Kidney epithelial cell (primary cell): ENCODE data around the gene HOXB1. TPM values are rescaled to one million over a fixed set of nuclear protein-coding genes. Genes with fewer than 3 reads are reported as not detected.
"Not testable (repeated sequence)": the region's sequence is repeated elsewhere in the genome, so short reads cannot be mapped to it uniquely, and the experiment has no call there.

ENCODE experiments used
- DNase-seq: peaks from one replicate; pipeline ENCODE4 v3.0.0-alpha.2; 2010; ENCODE audit warnings: low read depth
- H3K27me3 ChIP-seq: 2 replicates; pipeline ENCODE4 v1.6.0; 2011; ENCODE audit warnings: low read length; ENCODE audit not compliant: control insufficient read depth, insufficient read depth
- H3K36me3 ChIP-seq: 2 replicates; pipeline ENCODE4 v1.5.1; 2011; ENCODE audit warnings: low read length; ENCODE audit not compliant: control insufficient read depth, insufficient read depth
- H3K4me3 ChIP-seq: 2 replicates; pipeline ENCODE4 v1.5.1; 2011; ENCODE audit warnings: low read depth, mild to moderate bottlenecking, control low read depth, low read length
- total RNA-seq: library from RNA; depleted of rRNA; stranded (reverse); fragments of >200 nt; gene quantifications from 2 replicates; pipeline ENCODE4 v1.2.3, GENCODE V29; 2015
- TF ChIP-seq, protein P1 (sequence below): IDR thresholded peaks from 2 replicates; pipeline ENCODE4 v1.5.1; 2011; ENCODE audit warnings: mild to moderate bottlenecking, moderate library complexity, low read length, control low read depth, inconsistent platforms; ENCODE audit not compliant: insufficient read depth, poor library complexity, severe bottlenecking

Gene HOXB1
- total RNA-seq, 1 donor from 2014 or later, result not detected

DNA sequence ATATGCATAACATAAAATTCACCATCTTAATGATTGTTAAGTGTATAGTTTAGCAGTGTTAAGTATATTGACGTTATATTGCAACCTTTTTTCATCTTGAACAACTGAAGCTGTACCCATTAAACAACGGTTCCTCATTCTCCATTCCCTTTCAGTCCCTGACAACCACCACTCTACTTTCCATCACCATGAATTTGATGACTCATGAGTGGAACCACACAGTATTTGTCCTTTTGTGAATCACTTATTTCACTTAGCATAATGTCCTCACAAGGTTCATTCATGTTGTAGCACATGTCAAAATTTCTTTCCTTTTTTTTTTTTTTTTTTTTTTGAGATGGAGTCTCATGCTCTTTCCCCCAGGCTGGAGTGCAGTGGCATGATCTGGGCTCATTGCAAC, 46.0 kb downstream of the HOXB1 start:
- peak; percentile 79 for DNase-seq

GRCh38 chr17:48484256-48484655, 46.6 kb downstream of the HOXB1 start:
- no peak for DNase-seq

More for the DNA sequence above, 46.0 kb downstream of the HOXB1 start:
- TF ChIP-seq, protein P1, sequence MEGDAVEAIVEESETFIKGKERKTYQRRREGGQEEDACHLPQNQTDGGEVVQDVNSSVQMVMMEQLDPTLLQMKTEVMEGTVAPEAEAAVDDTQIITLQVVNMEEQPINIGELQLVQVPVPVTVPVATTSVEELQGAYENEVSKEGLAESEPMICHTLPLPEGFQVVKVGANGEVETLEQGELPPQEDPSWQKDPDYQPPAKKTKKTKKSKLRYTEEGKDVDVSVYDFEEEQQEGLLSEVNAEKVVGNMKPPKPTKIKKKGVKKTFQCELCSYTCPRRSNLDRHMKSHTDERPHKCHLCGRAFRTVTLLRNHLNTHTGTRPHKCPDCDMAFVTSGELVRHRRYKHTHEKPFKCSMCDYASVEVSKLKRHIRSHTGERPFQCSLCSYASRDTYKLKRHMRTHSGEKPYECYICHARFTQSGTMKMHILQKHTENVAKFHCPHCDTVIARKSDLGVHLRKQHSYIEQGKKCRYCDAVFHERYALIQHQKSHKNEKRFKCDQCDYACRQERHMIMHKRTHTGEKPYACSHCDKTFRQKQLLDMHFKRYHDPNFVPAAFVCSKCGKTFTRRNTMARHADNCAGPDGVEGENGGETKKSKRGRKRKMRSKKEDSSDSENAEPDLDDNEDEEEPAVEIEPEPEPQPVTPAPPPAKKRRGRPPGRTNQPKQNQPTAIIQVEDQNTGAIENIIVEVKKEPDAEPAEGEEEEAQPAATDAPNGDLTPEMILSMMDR, result no peak
- H3K27me3 ChIP-seq, result no peaks in the 10 kb centered on the region
- H3K4me3 ChIP-seq, result no peak overlapping the region
- no peaks in the 10 kb centered on the region for H3K36me3 ChIP-seq

DNA sequence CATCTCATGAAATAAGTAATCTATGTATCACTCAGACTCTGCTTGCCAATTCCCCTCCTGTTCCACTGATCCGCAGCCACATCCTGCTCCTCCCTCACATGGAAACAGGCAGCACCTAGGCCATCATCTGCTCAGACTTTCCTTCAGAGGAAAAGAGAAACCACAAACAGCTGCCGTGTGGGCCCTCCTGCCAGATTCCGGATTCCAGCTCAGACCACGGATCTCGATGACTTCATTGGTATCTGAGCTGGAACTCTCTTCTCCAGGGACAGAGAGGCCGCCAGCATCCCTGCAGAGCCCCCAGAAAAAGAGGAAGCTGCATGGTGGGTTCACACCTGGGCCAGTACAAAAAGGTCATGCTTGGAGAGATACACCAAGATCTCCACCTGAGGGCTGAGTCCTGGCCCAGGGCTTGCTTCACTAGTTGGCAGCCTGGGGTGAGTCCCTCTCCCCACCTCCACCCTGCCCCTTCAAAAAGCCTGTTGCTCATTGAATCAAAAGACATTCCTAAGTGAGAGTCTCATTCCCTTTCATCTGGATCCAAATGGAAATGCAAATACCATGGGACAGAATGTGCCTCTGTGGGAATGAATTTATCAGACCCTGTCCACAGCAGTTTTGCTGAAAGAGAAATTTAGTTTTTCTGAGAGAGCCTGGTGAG, 47.2 kb downstream of the HOXB1 start:
- no peaks in the 10 kb centered on the region for H3K27me3 ChIP-seq
- H3K4me3 ChIP-seq, result no peak overlapping the region
- TF ChIP-seq, protein P1, result no peak
- H3K36me3 ChIP-seq, result no peaks in the 10 kb centered on the region
- DNase-seq, result peak; percentile 99

More at GRCh38 chr17:48484256-48484655, 46.6 kb downstream of the HOXB1 start:
- H3K4me3 ChIP-seq, result no peak overlapping the region
- H3K27me3 ChIP-seq, result no peaks in the 10 kb centered on the region
- H3K36me3 ChIP-seq, result no peaks in the 10 kb centered on the region
- TF ChIP-seq, protein P1, result no peak

GRCh38 chr17:48483004-48483403, 47.8 kb downstream of the HOXB1 start:
- Histone ChIP-seq H3K27me3 (no peaks in the 10 kb centered on the region), H3K4me3 (no peak overlapping the region), H3K36me3 (no peaks in the 10 kb centered on the region)
- TF ChIP-seq, protein P1, result no peak
- no peak for DNase-seq

DNA sequence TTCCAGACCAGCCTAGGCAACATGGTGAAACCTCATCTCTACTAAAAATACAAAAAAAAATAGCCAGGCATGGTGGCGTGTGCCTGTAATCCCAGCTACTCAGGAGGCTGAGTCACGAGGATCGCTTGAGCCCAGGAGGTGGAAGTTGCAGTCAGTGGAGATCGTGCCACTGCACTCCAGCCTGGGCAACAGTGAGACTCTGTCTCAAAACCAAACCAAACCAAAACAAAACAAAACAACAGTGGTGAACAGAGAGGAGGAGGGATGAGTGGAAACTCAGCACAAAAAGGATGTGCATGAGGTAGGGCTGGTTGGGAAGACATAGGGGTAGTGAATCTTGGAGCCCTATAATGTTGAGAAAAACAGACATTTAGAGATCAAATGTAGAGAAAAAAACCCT, 48.5 kb downstream of the HOXB1 start:
- not testable (repeated sequence) for H3K4me3 ChIP-seq, DNase-seq, H3K27me3 ChIP-seq, H3K36me3 ChIP-seq

GRCh38 chr17:48479014-48479402, 51.8 kb downstream of the HOXB1 start:
- Histone ChIP-seq H3K36me3 (no peaks in the 10 kb centered on the region), H3K4me3 (no peak overlapping the region), H3K27me3 (no peaks in the 10 kb centered on the region)
- DNase-seq, result no peak
- TF ChIP-seq, protein P1, result no peak

Other genes with a start within 250 kb of the HOXB1 start
- 3.6 and 5.6 TPM in 2 replicates for gene SKAP1, start 100.8 kb downstream of the HOXB1 start, total RNA-seq
- gene HOXB2, start 14.1 kb upstream of the HOXB1 start, total RNA-seq, result 15.2 and 24.6 TPM in 2 replicates
- gene HOXB4, start 47.3 kb upstream of the HOXB1 start, total RNA-seq, result 3.6 and 4.4 TPM in 2 replicates
- gene HOXB3, start 59.2 kb upstream of the HOXB1 start, total RNA-seq, result 24.0 and 31.1 TPM in 2 replicates
- gene HOXB5, start 62.8 kb upstream of the HOXB1 start, total RNA-seq, result 3.6 and 3.8 TPM in 2 replicates
- gene HOXB6, start 74.0 kb upstream of the HOXB1 start, total RNA-seq, result 29.8 and 30.7 TPM in 2 replicates
- gene HOXB7, start 80.0 kb upstream of the HOXB1 start, total RNA-seq, result 26.3 and 27.2 TPM in 2 replicates
- gene HOXB8, start 84.3 kb upstream of the HOXB1 start, total RNA-seq, result 7.2 and 7.5 TPM in 2 replicates
- gene HOXB9, start 95.3 kb upstream of the HOXB1 start, total RNA-seq, result 70.1 and 77.0 TPM in 2 replicates
- not detected in 2 replicates for gene PRAC1, start 191.5 kb upstream of the HOXB1 start, total RNA-seq
- not detected in 2 replicates for gene PRAC2, start 192.2 kb upstream of the HOXB1 start, total RNA-seq
- not detected in 2 replicates for gene HOXB13, start 197.7 kb upstream of the HOXB1 start, total RNA-seq